GM12891 (cell line): ENCODE measurements around the gene CDK8.

Experiments
- DNase-seq: peaks from one replicate; pipeline ENCODE4 v3.0.0; 2011; ENCODE audit warnings: low spot score; ENCODE audit not compliant: insufficient read length
- FAIRE-seq: peaks from 2 replicates; lab custom pipeline; 2011; peaks lifted over from hg19 to GRCh38; lab: Jason Lieb, UNC
- PAX5 ChIP-seq: IDR thresholded peaks from 2 replicates; pipeline ENCODE4 v1.6.1; 2011; ENCODE audit warnings: low read length, moderate library complexity, mild to moderate bottlenecking; ENCODE audit not compliant: insufficient read depth, severe bottlenecking
- POLR2A ChIP-seq: IDR thresholded peaks from 2 replicates; pipeline ENCODE4 v1.6.1; 2011; ENCODE audit warnings: low read depth, low read length, control low read depth
- POLR2AphosphoS5 ChIP-seq: IDR thresholded peaks from 2 replicates; pipeline ENCODE4 v1.6.1; 2011; ENCODE audit warnings: low read depth, low read length, control low read depth
- POU2F2 ChIP-seq: IDR thresholded peaks from 2 replicates; pipeline ENCODE4 v1.6.1; 2011; ENCODE audit warnings: low read depth, mild to moderate bottlenecking, control low read depth, low read length, moderate library complexity
- SPI1 ChIP-seq: IDR thresholded peaks from 2 replicates; pipeline ENCODE4 v1.6.1; 2011; ENCODE audit warnings: low read depth, low read length, control low read depth
- TAF1 ChIP-seq: IDR thresholded peaks from 2 replicates; pipeline ENCODE4 v1.6.1; 2011; ENCODE audit warnings: low read depth, low read length, control low read depth

Gene CDK8

DNA sequence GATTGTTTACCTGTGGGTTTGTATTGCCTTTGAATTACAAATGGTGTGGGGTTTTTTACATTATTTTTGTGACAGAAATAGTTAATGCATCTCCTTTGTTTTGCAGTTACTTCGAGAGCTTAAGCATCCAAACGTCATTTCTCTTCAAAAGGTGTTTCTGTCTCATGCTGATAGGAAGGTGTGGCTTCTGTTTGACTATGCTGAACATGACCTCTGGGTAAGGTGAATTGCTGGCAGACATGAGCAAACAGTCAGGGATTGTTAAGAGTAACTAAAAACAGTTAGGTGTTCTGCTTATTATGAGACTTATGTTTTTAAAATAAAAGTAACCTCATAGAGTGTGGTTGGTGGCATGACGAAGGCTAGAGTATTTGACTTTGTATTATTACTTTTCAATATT is 95.0 kb downstream of the CDK8 start:
- FAIRE-seq (no peak), DNase-seq (no peak)
- TF ChIP-seq POLR2A (no peak), POLR2AphosphoS5 (no peak)

DNA sequence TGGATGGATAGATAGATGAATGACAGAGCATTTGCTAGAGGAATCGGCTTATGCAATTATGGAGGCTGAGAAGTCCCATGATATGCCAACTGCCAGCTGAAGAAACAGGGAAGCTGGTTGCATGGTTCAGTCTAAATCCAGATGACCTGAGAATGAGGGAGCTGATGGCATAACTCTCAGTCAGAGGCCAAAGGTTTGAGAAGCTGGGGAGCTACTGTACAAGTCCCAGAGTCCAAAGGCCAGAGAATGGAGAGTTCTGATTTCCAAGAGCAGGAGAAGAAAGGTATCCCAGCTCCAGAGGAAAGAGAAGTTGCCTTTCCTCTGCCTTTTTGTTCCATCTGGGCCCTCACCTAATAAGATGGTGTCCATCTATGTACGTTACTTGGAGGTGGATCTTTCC is 108.3 kb downstream of the CDK8 start:
- FAIRE-seq (no peak), DNase-seq (no peak)
- TF ChIP-seq TAF1 (no peak), SPI1 (no peak), POLR2A (no peak), POLR2AphosphoS5 (no peak), PAX5 (no peak), POU2F2 (no peak)

DNA sequence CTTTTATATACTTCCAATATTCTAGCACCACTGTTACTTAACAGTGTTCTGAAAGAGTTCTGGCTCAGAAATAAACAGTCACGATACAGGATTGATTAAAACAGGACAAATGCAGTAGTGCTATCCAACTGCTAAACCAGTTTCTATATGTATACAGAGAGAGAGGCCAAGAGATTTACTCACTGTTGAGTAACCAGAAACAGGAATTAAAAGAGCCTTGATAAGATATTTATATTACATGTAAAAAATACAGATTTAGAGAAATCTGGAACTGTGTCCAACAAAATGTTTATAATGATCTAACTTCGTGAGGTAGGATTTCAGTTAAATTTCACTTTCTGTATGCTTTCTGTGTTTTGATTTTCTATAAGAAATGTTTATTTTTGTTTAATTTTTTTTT is 116.6 kb downstream of the CDK8 start:
- TF ChIP-seq TAF1 (no peak), SPI1 (no peak), POU2F2 (no peak), PAX5 (no peak), POLR2A (no peak), POLR2AphosphoS5 (no peak)
- DNase-seq (no peak), FAIRE-seq (no peak)

DNA sequence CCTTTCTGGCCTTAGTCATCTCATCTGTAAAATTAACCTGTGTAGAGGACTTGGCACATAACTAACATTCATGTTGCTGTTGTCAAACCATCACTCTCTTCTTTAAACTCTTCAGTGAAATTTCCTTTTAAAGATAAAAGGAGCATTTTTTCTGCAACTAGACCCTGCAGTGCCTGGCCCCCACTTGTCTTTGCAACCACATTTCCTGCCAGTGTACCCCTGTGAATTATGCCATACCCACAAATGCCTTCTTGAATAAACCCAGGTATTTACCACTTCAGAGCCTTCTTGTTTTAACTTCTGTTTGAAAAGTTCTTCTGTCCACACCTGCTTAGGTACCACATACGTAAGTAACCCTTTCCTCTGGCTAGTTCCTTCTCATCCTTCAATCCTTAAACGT is 118.8 kb downstream of the CDK8 start:
- TF ChIP-seq SPI1 (no peak), PAX5 (no peak), POU2F2 (no peak), TAF1 (no peak), POLR2AphosphoS5 (no peak), POLR2A (no peak)
- DNase-seq (no peak), FAIRE-seq (no peak)

DNA sequence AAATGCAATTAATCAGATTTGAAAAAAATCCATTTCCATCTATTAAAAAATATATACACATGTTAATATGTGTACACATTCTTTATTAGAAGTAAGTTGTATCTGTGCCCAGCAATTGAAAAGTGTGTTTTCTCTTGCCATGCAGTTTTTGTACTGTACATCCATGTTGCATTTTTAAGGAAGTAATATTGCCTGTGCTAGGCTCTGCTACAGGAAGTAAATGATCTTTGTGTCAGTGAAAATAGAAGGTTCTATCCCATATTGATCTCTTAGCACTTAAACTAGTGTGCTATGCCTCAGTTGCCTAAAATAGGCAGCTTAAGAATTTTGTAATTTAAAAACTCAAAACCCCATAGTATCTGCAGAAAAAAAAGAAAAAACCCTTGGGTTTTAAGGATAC is 122.5 kb downstream of the CDK8 start:
- FAIRE-seq (no peak), DNase-seq (no peak)
- TF ChIP-seq SPI1: no peak

DNA sequence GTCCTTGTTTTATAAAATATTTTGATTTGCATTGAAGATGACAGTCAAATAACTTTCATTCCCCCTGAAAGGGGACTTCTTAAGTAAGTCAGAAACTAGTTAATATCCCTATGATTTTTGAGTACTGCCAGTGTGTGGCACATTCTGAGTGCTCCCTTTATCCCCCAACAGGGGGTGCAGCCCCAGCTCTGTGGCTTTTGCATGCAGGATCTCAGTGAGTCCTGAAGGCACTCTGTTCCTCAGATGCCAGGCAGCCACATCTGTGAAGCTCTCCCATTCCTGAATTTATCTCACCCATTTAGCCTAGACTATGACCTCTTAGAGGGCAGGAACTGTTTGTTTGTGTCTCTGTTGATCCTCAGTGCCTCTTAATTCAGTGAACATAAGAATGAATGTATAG is 123.1 kb downstream of the CDK8 start:
- TF ChIP-seq SPI1 (no peak), POLR2A (no peak), PAX5 (no peak)
- FAIRE-seq: no peak
- no peak for DNase-seq

DNA sequence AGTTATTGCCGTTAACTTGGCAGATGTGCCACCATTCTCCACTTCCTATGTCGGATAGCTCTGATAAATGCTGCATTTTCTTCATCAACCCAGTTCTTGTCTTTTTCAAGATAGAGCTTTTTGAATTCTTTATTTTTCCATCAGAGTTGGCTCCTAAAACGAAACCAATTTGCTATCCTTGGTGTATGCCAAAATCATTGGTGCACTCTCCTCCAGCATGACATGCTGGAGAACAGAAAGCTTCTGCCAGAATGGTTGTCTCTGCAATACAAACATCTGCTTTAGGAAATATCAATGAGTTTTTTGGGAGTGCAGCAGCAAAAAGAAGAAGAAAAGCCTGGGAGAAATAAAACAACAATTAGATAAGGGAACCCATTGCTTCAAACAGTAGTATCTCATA is 124.2 kb downstream of the CDK8 start:
- TF ChIP-seq SPI1: no peak
- TF ChIP-seq POU2F2: no peak
- TF ChIP-seq PAX5: no peak
- TF ChIP-seq TAF1: no peak
- no peak for TF ChIP-seq POLR2A
- no peak for FAIRE-seq
- DNase-seq: no peak

DNA sequence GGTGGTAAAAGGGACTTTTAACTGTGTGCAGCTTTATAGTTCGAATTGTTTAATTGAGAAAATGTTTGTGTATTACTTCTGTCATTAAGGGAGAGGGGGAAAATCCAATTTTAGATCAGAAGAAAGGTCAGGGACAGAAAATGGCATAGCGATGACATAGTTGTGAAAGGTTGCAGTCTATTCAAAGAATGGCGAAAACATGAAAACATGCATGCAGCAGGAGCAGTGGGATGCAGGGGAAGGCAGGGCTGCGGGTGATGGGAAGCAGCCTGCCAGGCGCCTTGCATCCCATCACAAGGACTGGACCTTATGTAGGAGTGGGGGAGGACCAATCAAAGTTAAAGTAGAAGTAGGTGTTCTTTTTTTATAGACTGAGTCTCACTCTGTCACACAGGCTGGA is 125.9 kb downstream of the CDK8 start:
- DNase-seq (no peak), FAIRE-seq (no peak)
- no peak for TF ChIP-seq POLR2AphosphoS5
- TF ChIP-seq POLR2A: no peak
- TF ChIP-seq POU2F2: no peak
- no peak for TF ChIP-seq SPI1
- no peak for TF ChIP-seq PAX5
- no peak for TF ChIP-seq TAF1

DNA sequence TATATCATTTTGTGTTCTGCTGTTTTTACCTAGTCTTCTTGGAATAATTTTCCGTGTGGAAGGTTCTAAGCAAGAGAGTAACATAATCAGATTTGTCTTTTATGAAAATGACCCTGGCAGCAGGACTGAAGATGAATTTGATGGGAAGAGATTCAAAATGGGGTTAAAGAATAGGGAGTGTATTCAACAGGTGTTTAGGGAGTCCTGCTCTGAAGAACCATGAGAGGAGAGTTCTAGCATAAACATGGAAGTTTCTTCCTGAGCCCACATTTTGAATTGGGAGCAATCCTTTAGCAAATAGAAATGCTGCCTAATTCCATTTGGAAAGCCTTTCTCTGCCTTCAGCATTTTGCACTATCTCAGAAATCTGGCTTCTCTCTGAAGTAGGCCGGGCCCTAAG is 127.0 kb downstream of the CDK8 start:
- no peak for FAIRE-seq
- no peak for TF ChIP-seq POLR2A
- TF ChIP-seq POU2F2: no peak
- no peak for TF ChIP-seq TAF1
- no peak for TF ChIP-seq SPI1
- TF ChIP-seq POLR2AphosphoS5: no peak
- no peak for TF ChIP-seq PAX5
- DNase-seq: no peak

DNA sequence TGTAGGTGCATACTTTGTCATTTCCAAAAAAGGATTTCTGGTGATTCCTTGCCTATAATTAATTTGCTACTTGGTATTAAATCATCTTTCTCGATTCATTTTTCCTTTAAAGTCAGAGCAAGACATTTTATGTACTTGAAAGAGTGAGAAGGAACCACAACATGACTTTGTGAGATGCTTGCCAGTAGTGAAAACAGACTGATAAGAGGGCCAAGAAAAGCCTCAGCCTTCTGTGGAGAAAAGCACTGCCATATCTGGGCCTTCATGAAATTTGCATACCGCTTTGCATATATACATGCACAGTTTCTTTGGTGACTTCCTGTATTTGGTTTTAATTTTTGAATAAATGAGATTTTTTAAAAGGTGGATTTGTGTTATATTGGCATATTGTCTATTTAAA is 128.4 kb downstream of the CDK8 start:
- TF ChIP-seq TAF1: no peak
- no peak for TF ChIP-seq POLR2A
- TF ChIP-seq SPI1: no peak
- no peak for TF ChIP-seq POLR2AphosphoS5
- TF ChIP-seq POU2F2: no peak
- no peak for TF ChIP-seq PAX5
- DNase-seq (no peak), FAIRE-seq (no peak)

DNA sequence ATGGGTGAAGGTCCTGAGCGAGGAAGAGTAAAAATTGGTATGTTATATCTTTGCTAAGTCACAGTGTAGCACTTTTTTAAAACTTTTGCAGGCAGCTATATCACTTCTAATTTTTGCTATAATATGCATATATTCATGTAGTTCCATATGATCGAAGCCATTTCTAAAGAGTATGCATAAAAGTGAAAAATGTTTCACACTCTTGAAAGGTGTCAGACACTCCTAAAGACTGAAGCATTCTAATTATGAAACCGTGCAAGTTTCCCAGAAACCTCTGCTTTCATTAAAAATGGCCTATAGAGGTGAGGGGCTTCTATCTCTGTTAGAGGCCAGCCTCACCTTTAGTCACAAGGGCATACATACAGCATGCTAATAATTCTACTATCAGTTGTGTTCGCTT is 128.9 kb downstream of the CDK8 start:
- FAIRE-seq (no peak), DNase-seq (no peak)
- no peak for TF ChIP-seq PAX5
- TF ChIP-seq POLR2A: no peak
- TF ChIP-seq POU2F2: no peak
- TF ChIP-seq TAF1: no peak
- no peak for TF ChIP-seq POLR2AphosphoS5
- no peak for TF ChIP-seq SPI1
